K562 (cell line): Measurements from ENCODE around the gene PLEK2. TPM values are rescaled to one million over a fixed set of nuclear protein-coding genes. Genes with fewer than 3 reads are reported as not detected.

ENCODE experiments used
- FOXM1 ChIP-seq, 2 experiments: fragments of 450-650 bp in 1 of 2; sonication (generic) in 1 of 2; formaldehyde crosslinking in 1 of 2; IDR thresholded peaks; 2 replicates each; pipeline versions ENCODE4 v1.6.1 to v1.9.0; 2017 to 2022; ENCODE audit warnings: low read depth in 2 of 2, mild to moderate bottlenecking in 2 of 2, missing genetic modification reagents in 1 of 2, moderate library complexity in 1 of 2
- HMBOX1 ChIP-seq: sonication (generic); IDR thresholded peaks from 2 replicates; pipeline ENCODE4 v1.6.1; 2016
- MXD1 ChIP-seq: fragments of 250-450 bp; sonication (Bioruptor Pico); IDR thresholded peaks from 2 replicates; pipeline ENCODE4 v1.8.0; 2021; ENCODE audit warnings: borderline replicate concordance, mild to moderate bottlenecking, moderate library complexity; ENCODE audit not compliant: poor library complexity, severe bottlenecking
- MYC ChIP-seq, 2 experiments: fragments of 250-450 bp in 1 of 2; sonication (Bioruptor Pico) in 1 of 2; IDR thresholded peaks; 2 replicates each; pipeline versions ENCODE4 v1.5.1 to v1.6.1; 2012 to 2021; ENCODE audit warnings: low read depth in 2 of 2, borderline replicate concordance in 1 of 2, improper control_type of control experiment in 1 of 2, low read length in 1 of 2, mild to moderate bottlenecking in 1 of 2, moderate library complexity in 1 of 2
- SFPQ ChIP-seq: fragments of 200-400 bp; formaldehyde crosslinking; IDR thresholded peaks from 2 replicates; pipeline ENCODE4 v1.6.1; 2017; ENCODE audit warnings: mild to moderate bottlenecking, low read depth, low read length, moderate library complexity
- ZBTB9 ChIP-seq: fragments of 450-650 bp; formaldehyde crosslinking; IDR thresholded peaks from 2 replicates; pipeline ENCODE4 v1.4.0; 2020; ENCODE audit warnings: mild to moderate bottlenecking, moderate library complexity
- polyA plus RNA-seq, 8 experiments: library from polyadenylated mRNA; depleted of rRNA in 4 of 8; stranded (reverse) in 5 of 8; unstranded in 3 of 8; fragments of >200 nt; fragmentation: Nextera tagmentation in 2 of 8; fragmentation: Illumina TruSeq in 1 of 8; extraction: Ambion mirVana in 2 of 8; extraction: Trizol in 1 of 8; gene quantifications; 2 replicates each; pipeline versions ENCODE4 v1.2.1 to v1.2.3, GENCODE V29; 2011 to 2014; ENCODE audit warnings: inconsistent platforms in 1 of 8, missing spikeins in 1 of 8
- total RNA-seq, 7 experiments: library from RNA; depleted of rRNA in 6 of 7; stranded (reverse); fragments of >200 nt in 6 of 7; fragmentation: Illumina TruSeq in 2 of 7; extraction: Trizol in 2 of 7; gene quantifications; 2 replicates each; pipeline versions ENCODE4 v1.2.1 to v1.2.3, GENCODE V29; 2011 to 2021; ENCODE audit warnings: low replicate concordance in 1 of 7

PLEK2 gene
- total and polyA plus RNA-seq, 9 of the 15 experiments (the other 6 are each of a cell fraction or from before 2014, with no cell fraction given): not detected

- TF ChIP-seq SFPQ (no peak), FOXM1 (IDR thresholded peaks at IDR 0.05; ENCODE audit: low read depth) (no peak), FOXM1 (CRISPR knock-in tag; IDR thresholded peaks at IDR 0.05; ENCODE audit: low read depth) (no peak), HMBOX1 (no peak), MXD1 (CRISPR knock-in tag) (no peak), MYC (IDR thresholded peaks at IDR 0.05; ENCODE audit: low read depth, low read length) (no peak), MYC (CRISPR knock-in tag; IDR thresholded peaks at IDR 0.05; ENCODE audit: borderline replicate concordance, low read depth) (no peak), ZBTB9 (CRISPR knock-in tag) (no peak)
- TF ChIP-seq, all 486 proteins: peak for 0
Measured at GRCh38 chr14:67393689-67394088, 18.3 kb downstream of the PLEK2 start (continued).
